ENCODE results near the gene BRSK1.

DNA sequence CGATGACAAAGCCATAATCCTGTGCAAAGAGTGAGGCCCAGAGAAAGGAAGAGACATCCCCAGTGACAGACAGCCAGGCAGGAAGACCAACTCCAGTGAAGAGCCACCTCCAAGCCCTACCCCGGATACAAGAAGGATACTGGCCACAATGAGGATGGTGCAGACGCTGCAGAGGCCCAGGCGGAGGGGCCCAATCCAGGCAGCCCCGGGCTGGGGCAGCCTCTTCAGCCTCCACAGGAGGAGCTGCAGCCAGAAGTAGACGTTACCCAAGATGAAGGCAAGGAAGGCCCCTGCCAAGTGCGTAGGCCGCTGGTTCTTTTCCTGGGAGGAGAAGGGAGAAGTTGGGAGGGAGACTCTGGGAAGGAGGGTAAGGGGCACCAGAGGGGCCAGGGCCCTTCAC lies 32.8 kb downstream of the BRSK1 start:
- TF ChIP-seq, protein P1, sequence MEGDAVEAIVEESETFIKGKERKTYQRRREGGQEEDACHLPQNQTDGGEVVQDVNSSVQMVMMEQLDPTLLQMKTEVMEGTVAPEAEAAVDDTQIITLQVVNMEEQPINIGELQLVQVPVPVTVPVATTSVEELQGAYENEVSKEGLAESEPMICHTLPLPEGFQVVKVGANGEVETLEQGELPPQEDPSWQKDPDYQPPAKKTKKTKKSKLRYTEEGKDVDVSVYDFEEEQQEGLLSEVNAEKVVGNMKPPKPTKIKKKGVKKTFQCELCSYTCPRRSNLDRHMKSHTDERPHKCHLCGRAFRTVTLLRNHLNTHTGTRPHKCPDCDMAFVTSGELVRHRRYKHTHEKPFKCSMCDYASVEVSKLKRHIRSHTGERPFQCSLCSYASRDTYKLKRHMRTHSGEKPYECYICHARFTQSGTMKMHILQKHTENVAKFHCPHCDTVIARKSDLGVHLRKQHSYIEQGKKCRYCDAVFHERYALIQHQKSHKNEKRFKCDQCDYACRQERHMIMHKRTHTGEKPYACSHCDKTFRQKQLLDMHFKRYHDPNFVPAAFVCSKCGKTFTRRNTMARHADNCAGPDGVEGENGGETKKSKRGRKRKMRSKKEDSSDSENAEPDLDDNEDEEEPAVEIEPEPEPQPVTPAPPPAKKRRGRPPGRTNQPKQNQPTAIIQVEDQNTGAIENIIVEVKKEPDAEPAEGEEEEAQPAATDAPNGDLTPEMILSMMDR (IDR thresholded peaks at IDR 0.05): no peak
- no peak for TF ChIP-seq POLR2A (IDR thresholded peaks at IDR 0.05)

All from vagina (tissue), 2 donors.